Medulla oblongata (tissue), 1 donor: ENCODE results near the gene MMP23B.
"Not testable (repeated sequence)": the region's sequence is repeated elsewhere in the genome, so short reads cannot be mapped to it uniquely, and the experiment has no call there.

Experiments
- DNase-seq: peaks from one replicate; pipeline ENCODE4 v3.0.0-alpha.2; 2015; ENCODE audit errors: extremely low spot score

The MMP23B gene

DNA sequence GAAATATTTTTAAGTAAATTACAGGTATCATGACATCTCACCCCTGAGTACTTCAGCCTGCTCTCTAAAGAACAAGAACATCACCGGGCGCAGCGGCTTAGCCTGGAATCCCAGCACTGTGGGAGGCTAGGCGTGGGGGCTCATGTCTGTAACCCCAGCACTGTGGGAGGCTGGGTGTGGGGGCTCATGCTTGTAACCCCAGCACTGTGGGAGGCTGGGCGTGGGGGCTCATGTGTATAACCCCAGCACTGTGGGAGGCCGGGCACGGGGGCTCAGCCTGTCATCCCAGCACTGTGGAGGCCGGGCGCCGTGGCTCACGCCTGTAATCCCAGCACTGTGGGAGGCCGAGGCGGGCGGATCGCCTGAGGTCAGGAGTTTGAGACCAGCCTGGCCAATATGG, 34.6 kb downstream of the MMP23B start:
- DNase-seq: no peak

DNA sequence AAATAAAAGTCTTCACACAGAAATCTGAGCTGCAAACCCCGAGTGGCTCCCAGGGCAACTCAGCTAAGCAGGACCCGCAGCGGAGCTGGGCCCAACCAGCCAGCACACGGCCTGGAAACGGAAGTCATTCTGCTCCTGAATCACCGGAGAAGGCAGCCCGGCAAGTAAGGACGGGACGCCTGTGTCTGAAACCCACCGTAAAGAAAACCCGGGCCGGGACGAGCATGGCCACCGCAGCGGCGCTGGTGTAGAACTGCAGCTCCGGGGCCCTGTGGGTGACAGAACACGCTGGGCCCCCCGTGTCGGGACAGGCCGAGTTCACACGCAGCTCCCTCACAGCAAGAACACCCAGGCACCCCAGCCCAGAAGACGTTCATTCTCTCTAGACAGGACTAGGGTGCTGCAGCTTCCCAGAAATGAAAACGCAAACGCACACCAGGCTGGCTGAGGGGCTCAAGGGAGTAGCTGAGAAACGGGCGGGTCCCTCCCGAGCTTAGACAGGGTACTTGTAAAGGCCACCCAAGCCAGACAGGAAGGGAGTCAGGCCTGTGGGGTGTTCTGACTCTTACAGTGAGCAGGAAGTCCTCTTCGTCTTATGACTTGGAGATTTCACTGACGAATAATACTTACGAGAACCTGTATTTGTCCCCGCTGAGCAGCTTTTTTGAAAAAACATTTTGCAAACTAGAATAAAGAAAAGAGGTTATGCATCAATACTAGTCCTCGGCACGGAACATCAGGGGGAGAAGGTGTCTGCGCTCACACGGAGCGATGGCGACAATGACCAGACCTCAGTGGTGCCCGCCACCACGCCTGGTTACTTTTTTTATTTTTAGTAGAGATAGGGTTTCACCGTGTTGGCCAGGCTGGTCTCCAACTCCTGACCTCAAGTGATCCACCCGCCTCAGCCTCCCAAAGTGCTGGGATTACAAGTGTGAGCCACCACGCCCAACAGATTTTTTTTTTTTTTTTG, 37.8 kb downstream of the MMP23B start:
- no peak for DNase-seq

DNA sequence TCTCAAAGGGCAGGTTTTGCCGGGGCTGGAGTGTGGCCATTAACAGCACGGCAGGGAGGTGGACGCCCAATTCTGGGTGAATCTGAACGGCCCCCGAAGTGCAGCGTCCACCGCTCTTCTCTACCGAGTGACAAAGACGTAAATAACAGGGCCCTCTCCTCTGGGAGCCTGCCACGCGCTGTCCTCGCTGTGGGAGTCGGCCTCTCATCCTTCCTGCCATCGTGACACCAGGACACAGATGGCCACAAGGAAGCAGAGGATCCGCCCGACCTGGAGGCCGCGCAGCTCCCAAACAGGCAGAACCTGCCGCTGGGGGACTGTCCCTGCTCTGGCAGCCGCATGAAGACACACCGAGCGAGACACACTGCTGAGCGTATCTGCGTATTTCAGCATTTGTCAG, 38.9 kb downstream of the MMP23B start:
- no peak for DNase-seq

DNA sequence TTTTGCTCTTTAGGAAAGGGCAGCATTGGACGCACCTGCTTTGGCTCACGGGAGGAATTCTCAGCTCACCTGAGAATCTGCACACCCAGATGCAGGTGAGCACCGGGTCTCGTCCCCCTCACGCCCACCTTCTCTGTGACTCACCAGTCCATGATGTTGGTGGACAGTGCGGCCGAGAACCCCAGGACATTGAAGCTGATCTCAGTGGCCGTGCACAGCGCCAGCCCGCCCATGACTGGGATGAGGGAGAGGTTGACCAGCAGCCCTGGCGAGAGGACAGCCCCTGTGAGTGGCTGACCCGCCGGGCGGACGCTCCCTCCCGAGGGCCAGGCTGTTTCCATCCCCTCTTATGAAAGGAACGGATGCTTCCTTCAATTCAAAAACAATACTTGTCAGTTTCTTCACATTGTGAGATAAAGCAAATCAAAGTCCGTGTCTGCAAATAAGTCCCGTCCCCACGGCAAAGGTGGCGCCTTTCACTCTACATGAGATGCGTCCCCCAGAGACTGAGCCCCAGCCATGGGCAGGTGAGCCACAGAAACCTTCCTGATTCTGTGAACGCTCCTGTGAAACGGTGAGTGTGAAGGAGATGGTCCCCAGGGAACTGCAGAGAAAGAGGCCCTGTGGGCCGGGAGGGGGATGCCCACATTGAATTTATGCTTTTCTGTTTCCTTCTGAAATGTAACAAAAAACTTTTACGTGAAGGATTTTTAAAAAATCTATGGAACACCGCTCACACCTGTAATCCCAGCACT, 39.6 kb downstream of the MMP23B start:
- no peak for DNase-seq

DNA sequence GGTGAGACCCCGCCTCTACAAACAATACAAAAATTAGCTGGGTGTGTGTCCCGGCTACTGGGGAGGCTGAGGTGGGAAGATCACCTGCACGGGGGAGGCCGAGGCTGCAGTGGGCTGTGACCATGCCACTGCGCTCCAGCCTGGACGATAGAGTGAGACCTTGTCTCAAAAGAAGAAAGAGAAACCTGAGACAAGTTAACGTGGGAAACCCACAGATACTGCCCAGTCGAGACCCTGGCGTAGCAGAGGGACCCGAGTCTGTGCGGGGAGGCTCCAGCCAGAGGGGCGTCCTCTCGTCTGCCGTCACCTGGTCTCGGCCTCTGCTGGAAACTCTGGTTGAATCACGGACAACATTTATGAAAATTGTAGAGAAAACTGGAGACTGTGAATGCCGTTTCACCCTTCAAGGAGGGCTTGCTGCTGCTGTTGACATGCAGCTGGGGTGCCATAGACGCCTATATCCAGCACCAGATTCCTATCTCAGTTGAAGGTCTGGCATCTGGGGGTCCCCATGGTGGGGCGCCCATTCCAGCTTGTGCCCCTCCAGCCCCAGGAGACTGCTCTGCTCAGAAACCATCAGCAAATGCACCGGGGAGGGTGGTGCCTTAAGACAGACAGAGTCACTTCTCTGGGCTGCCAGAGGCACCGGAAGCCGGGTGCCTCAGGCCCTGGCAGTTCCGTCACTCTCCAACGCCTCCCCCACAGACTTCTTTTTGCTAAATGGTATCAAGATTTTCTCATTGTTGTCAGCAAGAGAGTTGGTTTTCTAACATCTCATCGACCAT, 40.4 kb downstream of the MMP23B start:
- DNase-seq: no peak

DNA sequence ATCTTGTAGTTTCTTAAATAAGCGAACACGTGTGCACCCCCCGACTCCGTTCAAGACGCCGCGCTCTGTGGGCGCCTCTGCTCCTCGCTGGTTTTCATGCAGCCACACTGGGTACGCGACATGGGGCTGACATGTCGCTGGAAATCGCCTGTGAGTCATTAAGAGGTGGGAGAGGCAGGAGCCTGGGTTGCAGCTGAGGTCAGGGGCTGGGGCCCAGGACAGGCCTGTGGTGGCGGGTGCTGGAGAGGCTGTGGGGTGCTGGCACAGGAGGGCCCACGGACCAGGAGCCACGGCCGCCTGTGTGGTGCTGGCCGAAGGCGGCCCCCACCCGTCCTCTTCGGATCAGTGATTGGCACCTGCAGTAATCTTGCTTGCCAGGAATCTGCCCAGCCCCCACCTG, 42.8 kb downstream of the MMP23B start:
- DNase-seq: not testable (repeated sequence)

DNA sequence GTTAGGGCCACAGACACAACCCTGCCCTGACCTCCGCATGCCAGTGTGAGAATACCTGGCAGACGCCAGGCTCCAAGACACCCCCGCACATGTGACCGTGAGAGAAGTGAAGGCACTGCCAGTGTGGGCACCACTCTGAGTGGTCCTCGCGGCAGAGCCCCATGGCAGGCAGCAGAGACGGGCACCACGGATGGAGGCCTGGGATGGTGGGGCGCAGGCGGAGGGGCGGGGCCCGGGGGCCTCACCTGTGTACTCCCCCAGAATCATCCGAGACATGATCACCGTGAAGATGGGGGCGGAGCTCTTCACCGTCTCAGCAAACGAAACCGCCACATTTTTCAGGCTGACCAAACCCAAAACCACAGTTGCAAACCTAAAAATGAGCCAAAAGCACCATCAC, 43.2 kb downstream of the MMP23B start:
- DNase-seq: not testable (repeated sequence)

DNA sequence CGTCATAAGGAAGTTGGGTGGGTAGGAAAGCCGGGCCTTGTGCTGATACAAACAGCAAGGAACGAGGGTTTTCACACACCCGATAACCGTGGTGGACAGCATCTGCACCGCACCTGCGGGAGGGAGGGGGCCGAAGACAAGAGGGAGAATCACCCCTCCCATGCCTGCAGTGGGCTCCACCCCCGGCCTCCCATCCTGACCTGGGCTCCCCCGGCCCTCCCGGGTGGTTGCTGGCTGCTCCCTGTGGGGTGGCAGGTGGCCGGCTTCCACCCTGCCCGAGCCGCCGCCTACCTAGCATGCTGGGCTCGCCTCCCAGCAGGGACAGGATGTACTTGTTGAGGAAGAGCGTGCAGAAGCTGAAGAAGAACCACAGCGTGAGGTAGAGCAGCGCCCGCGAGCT, 44.1 kb downstream of the MMP23B start:
- not testable (repeated sequence) for DNase-seq

DNA sequence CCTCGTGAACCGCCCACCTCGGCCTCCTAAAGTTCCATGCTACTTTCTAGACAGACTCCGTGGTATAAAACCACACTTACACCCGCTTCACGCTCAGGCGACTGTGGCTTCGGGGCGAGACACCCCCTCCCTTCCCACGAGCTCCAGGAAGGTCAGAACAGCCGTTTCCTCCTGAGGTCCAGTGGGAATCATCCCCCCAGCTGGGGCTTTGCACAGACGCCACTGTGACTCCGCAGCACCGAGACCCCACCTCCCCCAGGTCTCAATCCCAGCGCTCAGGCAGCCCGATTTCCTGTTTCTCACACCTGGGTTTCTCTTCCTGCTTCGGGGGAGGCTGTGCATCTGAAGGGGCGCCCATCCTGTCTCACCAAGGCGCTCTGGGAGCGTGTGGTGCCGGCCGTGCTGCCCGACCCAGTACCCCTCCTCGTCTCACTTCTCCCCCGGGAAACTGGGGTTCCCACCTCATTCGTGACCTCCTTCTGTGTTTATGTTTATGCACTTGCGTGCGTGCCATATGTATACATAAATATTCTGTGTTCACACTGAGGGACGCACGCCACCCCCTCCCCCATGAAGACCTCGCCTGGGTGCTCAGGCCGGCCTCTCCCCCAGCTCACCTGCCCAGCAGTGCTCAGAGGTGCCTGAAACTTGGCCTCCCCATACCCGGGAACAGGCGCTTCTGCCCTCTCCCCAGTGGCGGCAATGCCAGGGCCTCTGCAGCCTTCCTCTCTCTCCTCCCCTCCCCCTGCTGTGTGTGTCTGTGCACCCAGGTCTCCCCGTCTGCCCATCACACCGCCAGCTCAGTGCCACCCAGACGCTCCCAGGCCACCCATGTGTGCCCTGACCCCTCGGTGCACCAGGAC, 46.0 kb downstream of the MMP23B start:
- no peak for DNase-seq

DNA sequence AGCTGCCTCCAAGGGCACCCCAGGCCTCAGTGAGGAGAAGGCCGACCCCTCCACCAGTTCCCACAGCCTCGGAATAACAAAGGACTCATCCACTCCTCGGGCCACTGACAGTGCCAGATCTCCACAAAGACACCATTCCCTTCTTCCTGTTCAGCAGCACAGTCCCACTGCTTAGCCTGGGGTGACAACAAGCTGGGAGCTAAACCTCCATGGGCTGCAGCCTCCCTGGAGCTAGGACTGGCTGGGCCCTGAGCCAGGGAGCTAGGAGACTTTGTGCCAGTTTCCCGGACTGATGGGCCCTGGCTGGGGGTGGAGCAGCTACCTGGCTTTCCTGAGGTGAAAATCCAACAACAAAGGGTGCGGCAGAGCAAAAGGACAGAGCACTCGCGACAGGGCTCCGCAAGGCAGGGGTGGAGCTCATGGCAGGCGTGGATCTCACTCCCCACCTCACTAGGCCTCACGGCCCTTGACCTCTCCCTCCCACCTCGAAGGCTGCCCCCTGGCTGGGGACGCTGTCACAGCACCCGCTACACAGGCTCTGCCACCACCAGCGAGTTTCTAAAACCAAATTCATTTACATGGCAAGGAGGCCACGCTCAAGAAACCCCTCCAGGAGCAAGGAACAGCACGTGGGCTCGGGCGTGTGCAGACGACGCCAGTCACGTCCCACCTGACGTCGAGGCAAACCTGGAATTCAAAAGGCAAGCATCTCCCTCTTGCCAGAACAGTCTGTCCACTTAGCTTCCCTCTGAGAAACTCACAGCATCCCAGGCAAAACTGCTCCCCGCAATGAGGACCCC, 46.8 kb downstream of the MMP23B start:
- peak; percentile 30 for DNase-seq

DNA sequence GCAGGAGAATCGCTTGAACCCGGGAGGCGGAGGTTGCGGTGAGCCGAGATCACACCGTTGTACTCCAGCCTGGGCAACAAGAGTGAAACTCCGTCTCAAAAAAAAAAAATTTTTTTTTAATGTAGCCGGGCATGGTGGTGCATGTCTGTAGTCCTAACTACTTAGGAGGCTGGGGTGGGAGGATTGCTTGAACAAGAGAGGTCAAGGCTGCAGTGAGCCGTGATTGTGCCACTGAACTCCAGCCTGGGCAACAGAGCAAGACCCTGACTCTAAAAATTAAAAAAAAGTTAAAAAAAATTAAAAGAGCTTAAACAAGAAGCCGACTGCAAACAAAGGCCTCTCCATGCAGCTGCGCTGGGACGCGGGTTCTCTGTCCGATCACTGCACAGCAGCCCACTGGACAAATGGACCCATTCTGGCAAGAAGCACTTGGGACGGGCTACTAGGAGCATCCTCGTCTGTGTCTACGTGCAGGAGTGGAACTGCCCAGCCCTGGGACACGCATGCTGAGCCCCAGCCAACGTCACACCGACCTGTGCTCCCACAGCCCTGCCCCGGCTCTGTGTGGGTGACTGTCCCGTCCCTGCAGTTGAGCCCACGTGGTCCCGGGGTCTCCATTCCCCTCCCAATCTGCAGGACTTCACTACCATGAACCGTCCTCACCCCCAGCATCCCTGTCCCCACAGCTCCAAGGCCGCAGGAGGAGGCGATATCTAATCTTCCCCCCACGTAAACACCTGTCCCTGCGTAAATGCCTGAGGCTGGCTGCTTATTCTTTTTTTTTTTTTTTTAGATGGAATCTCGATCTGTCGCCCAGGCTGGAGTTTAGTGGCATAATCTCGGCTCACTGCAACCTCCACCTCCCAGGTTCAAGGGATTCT, 48.3 kb downstream of the MMP23B start:
- DNase-seq: no peak

DNA sequence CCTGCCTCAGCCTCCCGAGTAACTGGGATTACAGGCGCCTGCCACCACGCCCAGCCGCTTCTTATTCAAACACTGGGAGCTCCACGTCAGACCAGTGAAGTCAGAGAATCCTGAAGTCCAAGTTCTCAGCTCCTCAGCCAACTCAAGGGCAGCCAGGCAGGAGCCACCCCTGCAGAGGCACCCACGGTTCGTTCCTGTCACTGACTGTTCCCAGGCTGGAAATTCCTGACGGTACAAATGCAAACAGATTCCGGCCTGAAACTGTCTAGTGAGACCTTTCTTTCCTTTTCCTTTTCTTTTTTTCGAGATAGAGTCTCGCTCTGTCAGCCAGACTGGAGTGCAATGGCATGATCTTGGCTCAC, 48.9 kb downstream of the MMP23B start:
- no peak for DNase-seq

DNA sequence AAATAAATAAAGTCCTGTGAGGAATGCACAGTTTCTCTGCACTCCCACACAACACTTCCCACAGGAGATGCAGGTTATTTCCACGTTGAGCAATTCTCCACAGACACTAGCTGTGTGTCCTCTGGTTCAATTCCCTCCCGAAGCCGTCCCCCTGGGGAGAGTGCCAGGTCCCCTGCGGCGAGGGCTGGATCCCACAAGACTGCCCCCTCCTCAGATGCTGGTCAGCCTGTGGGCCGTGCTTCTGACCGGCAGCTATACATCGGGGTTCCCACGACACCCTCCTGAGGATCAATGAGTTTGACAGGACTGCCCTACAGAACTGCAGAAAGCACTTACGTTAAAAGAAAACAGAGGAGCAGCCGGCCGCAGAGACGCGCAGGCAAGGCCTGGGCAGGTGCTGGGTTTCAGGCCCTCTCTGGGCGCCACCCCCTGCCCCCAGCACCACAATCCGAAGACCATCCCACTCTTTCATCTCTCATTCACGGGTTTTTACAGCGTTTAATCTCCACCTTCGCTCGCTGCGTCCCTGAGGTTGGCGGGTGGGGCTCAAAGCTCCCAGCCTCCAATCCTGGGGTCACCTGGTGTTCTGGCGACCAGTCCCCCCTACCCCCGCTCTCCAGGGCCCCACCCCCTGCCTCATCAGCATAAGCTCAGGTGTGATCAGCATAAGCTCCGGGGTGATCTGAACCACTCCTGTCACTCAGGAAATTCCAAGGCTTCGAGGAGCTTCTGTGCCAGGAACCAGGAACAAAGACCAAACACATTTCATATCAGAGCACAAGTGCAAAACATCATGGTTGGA, 51.3 kb downstream of the MMP23B start:
- DNase-seq: no peak
